ENCODE data around the gene CEMIP. TPM values are rescaled to one million over a fixed set of nuclear protein-coding genes. Genes with fewer than 3 reads are reported as not detected.

Gene CEMIP
- total RNA-seq, 1 experiment from 2014 or later: 3.5 TPM

DNA sequence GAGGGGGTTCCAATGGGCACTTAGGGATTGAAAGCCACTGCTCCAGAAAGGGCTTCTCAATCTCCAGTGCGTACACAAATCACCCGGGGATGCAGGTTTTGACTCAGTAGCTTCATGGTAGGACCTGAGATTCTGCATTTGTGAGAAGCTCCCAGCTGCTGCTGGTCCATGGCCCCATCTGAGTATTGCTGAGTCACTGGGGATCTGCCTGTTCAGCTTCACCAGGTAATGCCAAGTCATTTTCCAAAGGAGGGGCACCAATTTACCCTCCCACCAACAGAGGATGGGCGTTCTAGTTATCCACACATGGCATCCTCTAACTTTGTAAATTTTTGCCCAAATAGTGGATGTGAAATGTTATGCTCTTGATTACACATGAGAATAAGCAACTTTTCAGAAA is 12.9 kb upstream of the CEMIP start:
- RAD21 ChIA-PET (ENCODE audit: low non-redundant PET in 1 of 2, low total read pairs in 2 of 2, uncharacterized antibody in 2 of 2, unreplicated experiment in 2 of 2): no interaction called here
- Histone ChIP-seq H3K9me2 (ENCODE audit: insufficient read depth) (no peaks in the 10 kb centered on the region), H2AFZ (ENCODE audit: low read depth, low read length, poor library complexity, severe bottlenecking) (no peak overlapping the region), H3K4me1 (ENCODE audit: control insufficient read depth in 1 of 2, insufficient read depth in 2 of 2, low read length in 2 of 2) (peaks cover 0 to 7% of the 10 kb centered on the region in 2 experiments; a peak in 1 of 4 replicates), H3K9me3 (ENCODE audit: control insufficient read depth in 1 of 2, insufficient read depth in 1 of 2, low read depth in 1 of 2, low read length in 2 of 2) (no peaks in the 10 kb centered on the region), H3K27me3 (ENCODE audit: insufficient read depth, low read length) (no peaks in the 10 kb centered on the region), H4K20me1 (ENCODE audit: insufficient read depth) (no peaks in the 10 kb centered on the region), H3K79me2 (ENCODE audit: insufficient read depth, low read length) (no peaks in the 10 kb centered on the region), H3K27ac (ENCODE audit: low read depth, low read length) (no peak overlapping the region), H3K4me2 (ENCODE audit: low read length) (no peak overlapping the region), H3K9ac (ENCODE audit: low read length) (no peak overlapping the region), H3K36me3 (ENCODE audit: control insufficient read depth in 1 of 2, insufficient read depth in 2 of 2, low read length in 2 of 2) (no peaks in the 10 kb centered on the region), H3K4me3 (replicated peaks in 1 of 2; ENCODE audit: low read depth in 1 of 2, low read length in 2 of 2) (no peak overlapping the region)
- TF ChIP-seq EZH2 (IDR thresholded peaks at IDR 0.05) (no peak), YY1 (IDR thresholded peaks at IDR 0.05; ENCODE audit: extremely low read depth, insufficient replicate concordance, low read depth, low read length) (no peak), EZH2phosphoT487 (IDR thresholded peaks at IDR 0.05; ENCODE audit: borderline replicate concordance) (no peak), CBX3 (IDR thresholded peaks at IDR 0.05; ENCODE audit: low read depth) (no peak), FOSL1 (IDR thresholded peaks at IDR 0.05; ENCODE audit: low read depth) (no peak), POLR2A (IDR thresholded peaks at IDR 0.05; ENCODE audit: borderline replicate concordance, extremely low read depth, insufficient read depth, insufficient read length) (no peak), ELF1 (IDR thresholded peaks at IDR 0.05; ENCODE audit: borderline replicate concordance, low read depth) (no peak), SIN3A (IDR thresholded peaks at IDR 0.05; ENCODE audit: low read depth) (no peak), POLR2AphosphoS5 (IDR thresholded peaks at IDR 0.05; ENCODE audit: low read depth, low read length) (no peak), SP1 (IDR thresholded peaks at IDR 0.05; ENCODE audit: low read depth) (no peak), ZFX (IDR thresholded peaks at IDR 0.05) (no peak), TCF7L2 (IDR thresholded peaks at IDR 0.05; ENCODE audit: borderline replicate concordance, extremely low read depth, insufficient read depth, insufficient read length) (no peak), SRF (IDR thresholded peaks at IDR 0.05; ENCODE audit: low read depth) (no peak)
- TF ChIP-seq, protein P1, sequence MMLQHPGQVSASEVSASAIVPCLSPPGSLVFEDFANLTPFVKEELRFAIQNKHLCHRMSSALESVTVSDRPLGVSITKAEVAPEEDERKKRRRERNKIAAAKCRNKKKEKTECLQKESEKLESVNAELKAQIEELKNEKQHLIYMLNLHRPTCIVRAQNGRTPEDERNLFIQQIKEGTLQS (IDR thresholded peaks at IDR 0.05): no peak
- TF ChIP-seq, protein P2, sequence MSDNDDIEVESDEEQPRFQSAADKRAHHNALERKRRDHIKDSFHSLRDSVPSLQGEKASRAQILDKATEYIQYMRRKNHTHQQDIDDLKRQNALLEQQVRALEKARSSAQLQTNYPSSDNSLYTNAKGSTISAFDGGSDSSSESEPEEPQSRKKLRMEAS (IDR thresholded peaks at IDR 0.05): no peak
- TF ChIP-seq, protein P3, sequence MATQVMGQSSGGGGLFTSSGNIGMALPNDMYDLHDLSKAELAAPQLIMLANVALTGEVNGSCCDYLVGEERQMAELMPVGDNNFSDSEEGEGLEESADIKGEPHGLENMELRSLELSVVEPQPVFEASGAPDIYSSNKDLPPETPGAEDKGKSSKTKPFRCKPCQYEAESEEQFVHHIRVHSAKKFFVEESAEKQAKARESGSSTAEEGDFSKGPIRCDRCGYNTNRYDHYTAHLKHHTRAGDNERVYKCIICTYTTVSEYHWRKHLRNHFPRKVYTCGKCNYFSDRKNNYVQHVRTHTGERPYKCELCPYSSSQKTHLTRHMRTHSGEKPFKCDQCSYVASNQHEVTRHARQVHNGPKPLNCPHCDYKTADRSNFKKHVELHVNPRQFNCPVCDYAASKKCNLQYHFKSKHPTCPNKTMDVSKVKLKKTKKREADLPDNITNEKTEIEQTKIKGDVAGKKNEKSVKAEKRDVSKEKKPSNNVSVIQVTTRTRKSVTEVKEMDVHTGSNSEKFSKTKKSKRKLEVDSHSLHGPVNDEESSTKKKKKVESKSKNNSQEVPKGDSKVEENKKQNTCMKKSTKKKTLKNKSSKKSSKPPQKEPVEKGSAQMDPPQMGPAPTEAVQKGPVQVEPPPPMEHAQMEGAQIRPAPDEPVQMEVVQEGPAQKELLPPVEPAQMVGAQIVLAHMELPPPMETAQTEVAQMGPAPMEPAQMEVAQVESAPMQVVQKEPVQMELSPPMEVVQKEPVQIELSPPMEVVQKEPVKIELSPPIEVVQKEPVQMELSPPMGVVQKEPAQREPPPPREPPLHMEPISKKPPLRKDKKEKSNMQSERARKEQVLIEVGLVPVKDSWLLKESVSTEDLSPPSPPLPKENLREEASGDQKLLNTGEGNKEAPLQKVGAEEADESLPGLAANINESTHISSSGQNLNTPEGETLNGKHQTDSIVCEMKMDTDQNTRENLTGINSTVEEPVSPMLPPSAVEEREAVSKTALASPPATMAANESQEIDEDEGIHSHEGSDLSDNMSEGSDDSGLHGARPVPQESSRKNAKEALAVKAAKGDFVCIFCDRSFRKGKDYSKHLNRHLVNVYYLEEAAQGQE (IDR thresholded peaks at IDR 0.05; ENCODE audit: low read depth): no peak
- TF ChIP-seq, protein P4, sequence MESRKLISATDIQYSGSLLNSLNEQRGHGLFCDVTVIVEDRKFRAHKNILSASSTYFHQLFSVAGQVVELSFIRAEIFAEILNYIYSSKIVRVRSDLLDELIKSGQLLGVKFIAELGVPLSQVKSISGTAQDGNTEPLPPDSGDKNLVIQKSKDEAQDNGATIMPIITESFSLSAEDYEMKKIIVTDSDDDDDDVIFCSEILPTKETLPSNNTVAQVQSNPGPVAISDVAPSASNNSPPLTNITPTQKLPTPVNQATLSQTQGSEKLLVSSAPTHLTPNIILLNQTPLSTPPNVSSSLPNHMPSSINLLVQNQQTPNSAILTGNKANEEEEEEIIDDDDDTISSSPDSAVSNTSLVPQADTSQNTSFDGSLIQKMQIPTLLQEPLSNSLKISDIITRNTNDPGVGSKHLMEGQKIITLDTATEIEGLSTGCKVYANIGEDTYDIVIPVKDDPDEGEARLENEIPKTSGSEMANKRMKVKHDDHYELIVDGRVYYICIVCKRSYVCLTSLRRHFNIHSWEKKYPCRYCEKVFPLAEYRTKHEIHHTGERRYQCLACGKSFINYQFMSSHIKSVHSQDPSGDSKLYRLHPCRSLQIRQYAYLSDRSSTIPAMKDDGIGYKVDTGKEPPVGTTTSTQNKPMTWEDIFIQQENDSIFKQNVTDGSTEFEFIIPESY (IDR thresholded peaks at IDR 0.05; ENCODE audit: extremely low read depth, insufficient replicate concordance, low read length): no peak
- TF ChIP-seq, protein P5, sequence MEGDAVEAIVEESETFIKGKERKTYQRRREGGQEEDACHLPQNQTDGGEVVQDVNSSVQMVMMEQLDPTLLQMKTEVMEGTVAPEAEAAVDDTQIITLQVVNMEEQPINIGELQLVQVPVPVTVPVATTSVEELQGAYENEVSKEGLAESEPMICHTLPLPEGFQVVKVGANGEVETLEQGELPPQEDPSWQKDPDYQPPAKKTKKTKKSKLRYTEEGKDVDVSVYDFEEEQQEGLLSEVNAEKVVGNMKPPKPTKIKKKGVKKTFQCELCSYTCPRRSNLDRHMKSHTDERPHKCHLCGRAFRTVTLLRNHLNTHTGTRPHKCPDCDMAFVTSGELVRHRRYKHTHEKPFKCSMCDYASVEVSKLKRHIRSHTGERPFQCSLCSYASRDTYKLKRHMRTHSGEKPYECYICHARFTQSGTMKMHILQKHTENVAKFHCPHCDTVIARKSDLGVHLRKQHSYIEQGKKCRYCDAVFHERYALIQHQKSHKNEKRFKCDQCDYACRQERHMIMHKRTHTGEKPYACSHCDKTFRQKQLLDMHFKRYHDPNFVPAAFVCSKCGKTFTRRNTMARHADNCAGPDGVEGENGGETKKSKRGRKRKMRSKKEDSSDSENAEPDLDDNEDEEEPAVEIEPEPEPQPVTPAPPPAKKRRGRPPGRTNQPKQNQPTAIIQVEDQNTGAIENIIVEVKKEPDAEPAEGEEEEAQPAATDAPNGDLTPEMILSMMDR (IDR thresholded peaks at IDR 0.05 in 2 of 3, conservative IDR thresholded peaks at IDR 0.05 in 1 of 3; ENCODE audit: borderline replicate concordance in 1 of 3, insufficient read depth in 1 of 3, low read depth in 2 of 3, low read length in 2 of 3): no peak
- CTCF ChIA-PET: interaction anchor here (1.0 kb wide), 1 partner anchor 10 kb away, joined by 3 read pairs; no protein-coding TSS in a partner anchor
- BruUV-seq (replicated peaks): no TSS peak
- POLR2A ChIA-PET: no interaction called here
- DNase-seq (ENCODE audit: low read depth, low spot score) (no peak), ATAC-seq (no peak)
- intact Hi-C loops (cut with micrococcal nuclease): no loop called here

Measured in HCT116 (cell line).